H1 (cell line): Measurements from ENCODE around the gene SERPINB8. TPM values are rescaled to one million over a fixed set of nuclear protein-coding genes. Genes with fewer than 3 reads are reported as not detected.

Experiments used
- CTCF ChIA-PET: fragments of 300-600 bp; sonication (Branson Sonifier 250); formaldehyde crosslinking; loops from one replicate; lab custom pipeline; 2021; ENCODE audit not compliant: partially characterized antibody; lab: Charles Lee
- POLR2A ChIA-PET: fragments of 300-600 bp; sonication (Branson Sonifier 250); formaldehyde crosslinking; loops from one replicate; lab custom pipeline; 2021; ENCODE audit warnings: inconsistent platforms; ENCODE audit not compliant: partially characterized antibody; lab: Charles Lee
- DNase-seq, 2 experiments: peaks; one replicate each; pipeline versions ENCODE4 v3.0.0 to v3.0.0-alpha.2; 2010 to 2022; ENCODE audit warnings: low spot score in 2 of 2, low read depth in 1 of 2, mixed read lengths in 1 of 2
- FAIRE-seq: peaks from 2 replicates; lab custom pipeline; 2011; peaks lifted over from hg19 to GRCh38; lab: Jason Lieb, UNC
- H2AFZ ChIP-seq: 2 replicates; pipeline ENCODE4 v1.8.1; 2012; ENCODE audit warnings: low read length, inconsistent platforms
- H2AK5ac ChIP-seq: 2 replicates; pipeline ENCODE4 v1.6.1; 2013; ENCODE audit warnings: low read depth, low read length
- H2BK120ac ChIP-seq: replicated peaks from 2 replicates; pipeline ENCODE3; 2013; ENCODE audit warnings: low read depth, low read length, inconsistent platforms
- H2BK12ac ChIP-seq: 2 replicates; pipeline ENCODE4 v1.6.1; 2013; ENCODE audit warnings: low read depth, low read length
- H2BK15ac ChIP-seq: 2 replicates; pipeline ENCODE4 v1.6.1; 2013; ENCODE audit warnings: low read length
- H2BK20ac ChIP-seq: 2 replicates; pipeline ENCODE4 v1.6.1; 2013; ENCODE audit warnings: low read length
- H2BK5ac ChIP-seq: 2 replicates; pipeline ENCODE4 v1.6.1; 2013; ENCODE audit warnings: low read depth, low read length
- H3K14ac ChIP-seq: 2 replicates; pipeline ENCODE4 v1.6.1; 2013; ENCODE audit warnings: inconsistent platforms; ENCODE audit not compliant: insufficient read length
- H3K18ac ChIP-seq: 2 replicates; pipeline ENCODE4 v1.6.1; 2013; ENCODE audit warnings: low read length; ENCODE audit errors: extremely low read depth
- H3K23ac ChIP-seq: 2 replicates; pipeline ENCODE4 v1.6.1; 2013; ENCODE audit warnings: inconsistent platforms; ENCODE audit not compliant: insufficient read length
- H3K23me2 ChIP-seq: 2 replicates; pipeline ENCODE4 v1.6.1; 2013; ENCODE audit warnings: low read depth, low read length
- H3K27ac ChIP-seq: 2 replicates; pipeline ENCODE4 v1.6.1; 2011; ENCODE audit warnings: low read depth, low read length, inconsistent platforms
- H3K27me3 ChIP-seq, 4 experiments: replicated peaks in 1 of 4; 1 replicate in 1 of 4; 2 replicates in 3 of 4; pipeline versions ENCODE4 v1.6.1 to v1.8.1; 2011 to 2013; ENCODE audit warnings: low read length in 3 of 4, mild to moderate bottlenecking in 3 of 4, inconsistent platforms in 2 of 4, mixed read lengths in 2 of 4, moderate library complexity in 1 of 4; ENCODE audit not compliant: control insufficient read depth in 3 of 4, insufficient read depth in 3 of 4; ENCODE audit errors: extremely low read depth in 1 of 4
- H3K36me3 ChIP-seq, 4 experiments: 2 replicates each; pipeline versions ENCODE4 v1.6.1 to v1.8.1; 2011 to 2013; ENCODE audit warnings: mild to moderate bottlenecking in 4 of 4, low read length in 3 of 4, moderate library complexity in 2 of 4, control low read depth in 1 of 4, inconsistent platforms in 1 of 4; ENCODE audit not compliant: insufficient read depth in 4 of 4, control insufficient read depth in 2 of 4
- H3K4ac ChIP-seq: replicated peaks from 2 replicates; pipeline ENCODE3; 2013; ENCODE audit warnings: low read length, low read depth, mixed read lengths, inconsistent platforms; ENCODE audit not compliant: insufficient read length
- H3K4me1 ChIP-seq, 4 experiments: replicated peaks in 1 of 4; 1 replicate in 1 of 4; 2 replicates in 3 of 4; pipeline versions ENCODE4 v1.6.1 to v1.8.1; 2011 to 2013; ENCODE audit warnings: low read length in 3 of 4, inconsistent platforms in 2 of 4, mixed read lengths in 1 of 4; ENCODE audit not compliant: insufficient read depth in 4 of 4, control insufficient read depth in 3 of 4
- H3K4me2 ChIP-seq, 2 experiments: 2 replicates each; pipeline versions ENCODE4 v1.6.1 to v1.8.1; 2011 to 2013; ENCODE audit warnings: low read depth in 2 of 2, low read length in 2 of 2, control low read depth in 1 of 2, inconsistent platforms in 1 of 2, mild to moderate bottlenecking in 1 of 2; ENCODE audit not compliant: insufficient read depth in 1 of 2
- H3K4me3 ChIP-seq, 4 experiments: fragments of 200-600, 300-600 bp in 1 of 4; sonication (generic), shearing (Covaris generic), sonication (Bioruptor Twin) in 1 of 4; 2 replicates each; pipeline versions ENCODE4 v1.5.1 to v1.8.1; 2011 to 2016; ENCODE audit warnings: low read length in 4 of 4, low read depth in 3 of 4, control low read depth in 2 of 4, inconsistent platforms in 2 of 4, mild to moderate bottlenecking in 2 of 4, mixed read lengths in 1 of 4, moderate library complexity in 1 of 4; ENCODE audit not compliant: insufficient read depth in 2 of 4; ENCODE audit errors: extremely low read depth in 1 of 4
- H3K56ac ChIP-seq: replicated peaks from 2 replicates; pipeline ENCODE3; 2013; ENCODE audit warnings: low read depth, mild to moderate bottlenecking, mixed read lengths, low read length, inconsistent platforms; ENCODE audit not compliant: insufficient read length
- H3K79me1 ChIP-seq: 2 replicates; pipeline ENCODE4 v1.6.1; 2013; ENCODE audit warnings: low read depth, low read length, control low read depth
- H3K79me2 ChIP-seq, 2 experiments: 2 replicates each; pipeline versions ENCODE4 v1.6.1 to v1.8.1; 2012 to 2013; ENCODE audit warnings: low read length in 2 of 2, mild to moderate bottlenecking in 2 of 2, inconsistent platforms in 1 of 2; ENCODE audit not compliant: insufficient read depth in 2 of 2, control insufficient read depth in 1 of 2
- H3K9ac ChIP-seq, 4 experiments: replicated peaks in 1 of 4; 1 replicate in 1 of 4; 2 replicates in 3 of 4; pipeline versions ENCODE4 v1.6.1 to v1.8.1; 2011 to 2013; ENCODE audit warnings: low read depth in 3 of 4, low read length in 3 of 4, control low read depth in 2 of 4, mild to moderate bottlenecking in 2 of 4, moderate library complexity in 2 of 4, inconsistent platforms in 1 of 4; ENCODE audit errors: extremely low read depth in 1 of 4
- H3K9me3 ChIP-seq, 2 experiments: 2 replicates each; pipeline versions ENCODE4 v1.6.1 to v1.8.1; 2012 to 2013; ENCODE audit warnings: mild to moderate bottlenecking in 2 of 2, moderate library complexity in 2 of 2, control low read depth in 1 of 2, inconsistent platforms in 1 of 2, low read depth in 1 of 2, low read length in 1 of 2, mixed read lengths in 1 of 2; ENCODE audit not compliant: insufficient read depth in 2 of 2
- H4K20me1 ChIP-seq, 2 experiments: replicated peaks in 1 of 2; 2 replicates each; pipeline versions ENCODE3 to v1.8.1; 2011 to 2013; ENCODE audit warnings: inconsistent platforms in 2 of 2, low read length in 2 of 2, mild to moderate bottlenecking in 1 of 2; ENCODE audit not compliant: insufficient read depth in 2 of 2, control insufficient read depth in 1 of 2
- H4K5ac ChIP-seq: 2 replicates; pipeline ENCODE4 v1.6.1; 2013; ENCODE audit warnings: low read length, low read depth, mixed read lengths, inconsistent platforms; ENCODE audit not compliant: insufficient read length
- H4K8ac ChIP-seq: 2 replicates; pipeline ENCODE4 v1.8.0; 2013; ENCODE audit warnings: mild to moderate bottlenecking, moderate library complexity, low read length, inconsistent platforms; ENCODE audit not compliant: insufficient read depth; ENCODE audit errors: extremely low read depth
- H4K91ac ChIP-seq: replicated peaks from 2 replicates; pipeline ENCODE3; 2013; ENCODE audit warnings: low read length, mixed read lengths, inconsistent platforms; ENCODE audit not compliant: insufficient read length
- BCL11A ChIP-seq, 2 experiments: IDR thresholded peaks; one replicate each; pipeline ENCODE4 v1.6.1; 2011; ENCODE audit warnings: low read depth in 2 of 2, low read length in 2 of 2, mild to moderate bottlenecking in 2 of 2
- BRCA1 ChIP-seq: IDR thresholded peaks from 2 replicates; pipeline ENCODE4 v1.6.1; 2012; ENCODE audit warnings: low read depth, low read length, improper control_type of control experiment
- CHD1 ChIP-seq: IDR thresholded peaks from 2 replicates; pipeline ENCODE4 v1.6.1; 2012; ENCODE audit warnings: low read depth, low read length, improper control_type of control experiment
- GTF2F1 ChIP-seq: IDR thresholded peaks from 2 replicates; pipeline ENCODE4 v1.6.1; 2012; ENCODE audit warnings: low read depth, low read length, improper control_type of control experiment, borderline replicate concordance
- HDAC2 ChIP-seq, 2 experiments: fragments of 300-600 bp in 1 of 2; sonication (generic) in 1 of 2; IDR thresholded peaks; 2 replicates each; pipeline ENCODE4 v1.6.1; 2011 to 2012; ENCODE audit warnings: low read depth in 2 of 2, low read length in 2 of 2, mild to moderate bottlenecking in 2 of 2, moderate library complexity in 2 of 2, borderline replicate concordance in 1 of 2, inconsistent platforms in 1 of 2
- KDM5A ChIP-seq: fragments of 200-600 bp; IDR thresholded peaks from 2 replicates; pipeline ENCODE4 v1.7.1; 2012; ENCODE audit warnings: mild to moderate bottlenecking, low read length, inconsistent platforms, mixed read lengths
- TBP ChIP-seq: IDR thresholded peaks from 2 replicates; pipeline ENCODE4 v1.6.1; 2011; ENCODE audit warnings: low read depth, low read length, improper control_type of control experiment
- WGBS, 2 experiments: shearing (Covaris generic) in 1 of 2; methylation state at CpG; one replicate each; pipeline versions ENCODE4 v1.1.6 to v1.1.7; 2013 to 2015; ENCODE audit warnings: low lambda C conversion rate in 2 of 2, mixed read lengths in 2 of 2, inconsistent platforms in 1 of 2, low coverage in 1 of 2, missing lambda C conversion rate in 1 of 2; ENCODE audit not compliant: insufficient replicate concordance in 2 of 2, insufficient coverage in 1 of 2, insufficient read length in 1 of 2; ENCODE audit errors: extremely low coverage in 1 of 2, missing lambda C conversion rate in 1 of 2; 5-methylcytosine and 5-hydroxymethylcytosine counted together
- polyA plus RNA-seq, 7 experiments: library from polyadenylated mRNA; depleted of rRNA in 3 of 7; stranded (reverse) in 5 of 7; unstranded in 2 of 7; fragments of >200 nt in 5 of 7; fragments of 200-250 nt in 2 of 7; gene quantifications; 1 replicate in 5 of 7; 2 replicates in 1 of 7; 4 replicates in 1 of 7; pipeline versions ENCODE4 v1.2.1 to v1.2.3, GENCODE V29; 2011 to 2013; ENCODE audit warnings: missing spikeins in 2 of 7, mixed read lengths in 2 of 7
- total RNA-seq: library from RNA; stranded (reverse); fragmentation: NEBNext Ultra II Directional; extraction: Animal tissue kit (Norgen Biotek cat#: 25700); gene quantifications from 2 replicates; pipeline ENCODE4 v1.2.1, GENCODE V29; 2021

SERPINB8 gene
- total and polyA plus RNA-seq, 2 of the 8 experiments (the other 6 are each of a cell fraction or from before 2014, with no cell fraction given), result 0.42 to 1.2 TPM

- DNase-seq (no peak), FAIRE-seq (no peak)
- WGBS, 2 experiments, result 94% methylated on average over 4 of the region's 4 CpGs; no CpG with 5 or more reads in 1 of the 2 experiments
- Histone ChIP-seq H4K8ac (no peak overlapping the region), H2BK120ac (no peak overlapping the region), H3K4me1 (peaks cover 0 to 3% (median 0%) of the 10 kb centered on the region in 4 experiments; a peak in 1 of 7 replicates), H3K79me1 (no peaks in the 10 kb centered on the region), H2BK20ac (no peak overlapping the region), H3K23ac (no peak overlapping the region), H3K4me2 (no peak overlapping the region), H3K4ac (no peak overlapping the region), H2AK5ac (no peak overlapping the region), H3K36me3 (no peaks in the 10 kb centered on the region), H3K4me3 (no peak overlapping the region), H2BK5ac (no peak overlapping the region), H2AFZ (no peak overlapping the region), H3K9me3 (no peaks in the 10 kb centered on the region; a peak in 1 of 4 replicates), H3K56ac (no peak overlapping the region), H3K14ac (no peak overlapping the region), H2BK12ac (no peak overlapping the region), H3K27ac (no peak overlapping the region), H4K91ac (no peak overlapping the region), H3K23me2 (no peaks in the 10 kb centered on the region), H3K27me3 (no peaks in the 10 kb centered on the region), H2BK15ac (no peak overlapping the region), H3K18ac (no peak overlapping the region), H3K9ac (no peak overlapping the region), H4K20me1 (no peaks in the 10 kb centered on the region), H3K79me2 (no peaks in the 10 kb centered on the region), H4K5ac (no peak overlapping the region)
- POLR2A ChIA-PET, result no interaction called here
- no peak for TF ChIP-seq TBP
- no peak for TF ChIP-seq GTF2F1
- no peak for TF ChIP-seq BRCA1
- no peak for TF ChIP-seq HDAC2 (IDR thresholded peaks at IDR 0.05; ENCODE audit: borderline replicate concordance in 1 of 2, low read depth in 2 of 2, low read length in 2 of 2)
- TF ChIP-seq CHD1, result no peak
- TF ChIP-seq KDM5A, result no peak
- no peak for TF ChIP-seq BCL11A (IDR thresholded peaks at IDR 0.05; ENCODE audit: low read depth in 2 of 2, low read length in 2 of 2)
- CTCF ChIA-PET, result interaction anchor here (0.6 to 1.6 kb wide), 2 partner anchors 34 to 38 kb away, joined by 3 to 5 read pairs; no protein-coding TSS in a partner anchor
These were observed 58.2 kb downstream of the SERPINB8 start for GRCh38 chr18:64027931-64028695.
